K562 (cell line): ENCODE results near the gene ERO1B. TPM values are rescaled to one million over a fixed set of nuclear protein-coding genes. Genes with fewer than 3 reads are reported as not detected.
A peak's percentile ranks its signal among the peaks of the same experiment; 100 is the strongest.

Experiments used
- ATF7 ChIP-seq: fragments of 450-650 bp; IDR thresholded peaks from 2 replicates; pipeline ENCODE4 v1.7.1; 2014; ENCODE audit warnings: mild to moderate bottlenecking, moderate library complexity
- CTBP1 ChIP-seq: fragments of 450-650 bp; IDR thresholded peaks from 2 replicates; pipeline ENCODE4 v1.6.1; 2016; ENCODE audit warnings: borderline replicate concordance
- MAFG ChIP-seq: fragments of 450-650 bp; conservative IDR thresholded peaks from 2 replicates; pipeline ENCODE4 v1.6.1; 2016; ENCODE audit warnings: missing genetic modification characterization, missing compliant biosample characterization
- NR2C1 ChIP-seq, 2 experiments: fragments of 450-650 bp; IDR thresholded peaks; 2 replicates each; pipeline ENCODE4 v1.6.1; 2017; ENCODE audit warnings: mild to moderate bottlenecking in 2 of 2, antibody characterized with exemption in 1 of 2, inconsistent platforms in 1 of 2, missing compliant biosample characterization in 1 of 2, missing genetic modification characterization in 1 of 2
- polyA plus RNA-seq, 8 experiments: library from polyadenylated mRNA; depleted of rRNA in 4 of 8; stranded (reverse) in 5 of 8; unstranded in 3 of 8; fragments of >200 nt; fragmentation: Nextera tagmentation in 2 of 8; fragmentation: Illumina TruSeq in 1 of 8; extraction: Ambion mirVana in 2 of 8; extraction: Trizol in 1 of 8; gene quantifications; 2 replicates each; pipeline versions ENCODE4 v1.2.1 to v1.2.3, GENCODE V29; 2011 to 2014; ENCODE audit warnings: inconsistent platforms in 1 of 8, missing spikeins in 1 of 8
- total RNA-seq, 7 experiments: library from RNA; depleted of rRNA in 6 of 7; stranded (reverse); fragments of >200 nt in 6 of 7; fragmentation: Illumina TruSeq in 2 of 7; extraction: Trizol in 2 of 7; gene quantifications; 2 replicates each; pipeline versions ENCODE4 v1.2.1 to v1.2.3, GENCODE V29; 2011 to 2021; ENCODE audit warnings: low replicate concordance in 1 of 7
- TF ChIP-seq, protein P1 (sequence below), 2 experiments: fragments of 450-650 bp; formaldehyde crosslinking in 1 of 2; IDR thresholded peaks; 2 replicates each; pipeline versions ENCODE4 v1.4.0 to v1.6.1; 2014 to 2020; ENCODE audit warnings: mild to moderate bottlenecking in 2 of 2, borderline replicate concordance in 1 of 2, low read depth in 1 of 2
- TF ChIP-seq, protein P2 (sequence below), 3 experiments: IDR thresholded peaks in 2 of 3; conservative IDR thresholded peaks in 1 of 3; 2 replicates each; pipeline ENCODE4 v1.5.1; 2011 to 2012; ENCODE audit warnings: low read length in 3 of 3, mild to moderate bottlenecking in 3 of 3, control low read depth in 2 of 3, improper control_type of control experiment in 1 of 3, inconsistent platforms in 1 of 3, low read depth in 1 of 3, mixed read lengths in 1 of 3, moderate library complexity in 1 of 3; ENCODE audit not compliant: insufficient read depth in 2 of 3

The ERO1B gene
- total and polyA plus RNA-seq, 9 of the 15 experiments (the other 6 are each of a cell fraction or from before 2014, with no cell fraction given) = 0.59 to 6.4 (median 4.2) TPM

DNA sequence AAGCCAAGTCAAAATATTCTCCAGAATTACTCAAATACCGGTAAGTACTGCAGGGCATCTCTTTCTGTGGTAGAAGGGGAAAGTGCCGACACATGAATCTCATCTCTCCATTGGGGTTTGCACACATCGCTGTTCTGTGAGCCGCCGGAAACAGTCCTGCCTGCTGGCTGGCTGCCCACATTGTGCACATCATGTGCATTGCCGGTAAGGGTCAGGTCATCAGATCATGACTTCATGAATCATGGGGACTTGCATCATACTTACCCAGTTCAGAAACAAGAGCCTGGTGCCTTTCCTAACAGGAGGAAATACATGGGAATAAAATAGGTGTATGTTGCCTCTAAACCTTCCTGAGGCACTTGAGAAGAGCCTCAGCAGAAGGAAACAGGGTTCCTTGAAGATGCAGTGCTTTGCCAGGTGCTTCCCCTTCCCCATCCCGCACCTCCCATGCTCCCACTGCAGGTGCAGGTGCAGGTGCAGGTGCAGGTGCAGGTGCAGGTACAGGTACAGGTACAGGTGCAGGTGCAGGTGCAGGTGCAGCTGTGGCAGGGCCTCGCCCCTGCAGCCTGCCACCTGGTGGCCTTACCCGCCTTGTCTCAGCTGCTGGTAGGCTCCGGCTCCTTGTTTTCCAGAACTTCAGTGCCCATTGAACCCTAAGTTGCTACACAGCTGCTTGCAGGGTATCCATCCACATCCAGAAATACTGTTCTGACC lies 112.9 kb downstream of the ERO1B start (continued):
- TF ChIP-seq, protein P1, sequence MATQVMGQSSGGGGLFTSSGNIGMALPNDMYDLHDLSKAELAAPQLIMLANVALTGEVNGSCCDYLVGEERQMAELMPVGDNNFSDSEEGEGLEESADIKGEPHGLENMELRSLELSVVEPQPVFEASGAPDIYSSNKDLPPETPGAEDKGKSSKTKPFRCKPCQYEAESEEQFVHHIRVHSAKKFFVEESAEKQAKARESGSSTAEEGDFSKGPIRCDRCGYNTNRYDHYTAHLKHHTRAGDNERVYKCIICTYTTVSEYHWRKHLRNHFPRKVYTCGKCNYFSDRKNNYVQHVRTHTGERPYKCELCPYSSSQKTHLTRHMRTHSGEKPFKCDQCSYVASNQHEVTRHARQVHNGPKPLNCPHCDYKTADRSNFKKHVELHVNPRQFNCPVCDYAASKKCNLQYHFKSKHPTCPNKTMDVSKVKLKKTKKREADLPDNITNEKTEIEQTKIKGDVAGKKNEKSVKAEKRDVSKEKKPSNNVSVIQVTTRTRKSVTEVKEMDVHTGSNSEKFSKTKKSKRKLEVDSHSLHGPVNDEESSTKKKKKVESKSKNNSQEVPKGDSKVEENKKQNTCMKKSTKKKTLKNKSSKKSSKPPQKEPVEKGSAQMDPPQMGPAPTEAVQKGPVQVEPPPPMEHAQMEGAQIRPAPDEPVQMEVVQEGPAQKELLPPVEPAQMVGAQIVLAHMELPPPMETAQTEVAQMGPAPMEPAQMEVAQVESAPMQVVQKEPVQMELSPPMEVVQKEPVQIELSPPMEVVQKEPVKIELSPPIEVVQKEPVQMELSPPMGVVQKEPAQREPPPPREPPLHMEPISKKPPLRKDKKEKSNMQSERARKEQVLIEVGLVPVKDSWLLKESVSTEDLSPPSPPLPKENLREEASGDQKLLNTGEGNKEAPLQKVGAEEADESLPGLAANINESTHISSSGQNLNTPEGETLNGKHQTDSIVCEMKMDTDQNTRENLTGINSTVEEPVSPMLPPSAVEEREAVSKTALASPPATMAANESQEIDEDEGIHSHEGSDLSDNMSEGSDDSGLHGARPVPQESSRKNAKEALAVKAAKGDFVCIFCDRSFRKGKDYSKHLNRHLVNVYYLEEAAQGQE (IDR thresholded peaks at IDR 0.05; ENCODE audit: borderline replicate concordance) = no peak
- TF ChIP-seq, protein P1 (CRISPR knock-in tag; IDR thresholded peaks at IDR 0.05; ENCODE audit: low read depth) = no peak
- TF ChIP-seq, protein P2, sequence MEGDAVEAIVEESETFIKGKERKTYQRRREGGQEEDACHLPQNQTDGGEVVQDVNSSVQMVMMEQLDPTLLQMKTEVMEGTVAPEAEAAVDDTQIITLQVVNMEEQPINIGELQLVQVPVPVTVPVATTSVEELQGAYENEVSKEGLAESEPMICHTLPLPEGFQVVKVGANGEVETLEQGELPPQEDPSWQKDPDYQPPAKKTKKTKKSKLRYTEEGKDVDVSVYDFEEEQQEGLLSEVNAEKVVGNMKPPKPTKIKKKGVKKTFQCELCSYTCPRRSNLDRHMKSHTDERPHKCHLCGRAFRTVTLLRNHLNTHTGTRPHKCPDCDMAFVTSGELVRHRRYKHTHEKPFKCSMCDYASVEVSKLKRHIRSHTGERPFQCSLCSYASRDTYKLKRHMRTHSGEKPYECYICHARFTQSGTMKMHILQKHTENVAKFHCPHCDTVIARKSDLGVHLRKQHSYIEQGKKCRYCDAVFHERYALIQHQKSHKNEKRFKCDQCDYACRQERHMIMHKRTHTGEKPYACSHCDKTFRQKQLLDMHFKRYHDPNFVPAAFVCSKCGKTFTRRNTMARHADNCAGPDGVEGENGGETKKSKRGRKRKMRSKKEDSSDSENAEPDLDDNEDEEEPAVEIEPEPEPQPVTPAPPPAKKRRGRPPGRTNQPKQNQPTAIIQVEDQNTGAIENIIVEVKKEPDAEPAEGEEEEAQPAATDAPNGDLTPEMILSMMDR (IDR thresholded peaks at IDR 0.05 in 2 of 3, conservative IDR thresholded peaks at IDR 0.05 in 1 of 3; ENCODE audit: insufficient read depth in 2 of 3, low read depth in 1 of 3, low read length in 3 of 3) = peak; percentile 6 to 24 (median 9); a peak in 1 of 6 replicates
- TF ChIP-seq MAFG (tag) (peak; percentile 19; the same call in 1 of the 2 replicates), CTBP1 (peak; percentile 75; the same call in 1 of the 2 replicates), ATF7 (peak; percentile 92), NR2C1 (IDR thresholded peaks at IDR 0.05) (no peak), NR2C1 (tag; IDR thresholded peaks at IDR 0.05) (peak; percentile 78)
